GM19438 (cell line): Measurements from ENCODE around the gene LAMA5.
"Not testable (repeated sequence)": the region's sequence is repeated elsewhere in the genome, so short reads cannot be mapped to it uniquely, and the experiment has no call there.

Experiments
- ATAC-seq: cut with Tn5 transposase; IDR thresholded peaks from one replicate; pipeline ENCODE4 v1.9.1; 2021; ENCODE audit warnings: low read depth; ENCODE audit not compliant: unreplicated experiment

LAMA5 gene

DNA sequence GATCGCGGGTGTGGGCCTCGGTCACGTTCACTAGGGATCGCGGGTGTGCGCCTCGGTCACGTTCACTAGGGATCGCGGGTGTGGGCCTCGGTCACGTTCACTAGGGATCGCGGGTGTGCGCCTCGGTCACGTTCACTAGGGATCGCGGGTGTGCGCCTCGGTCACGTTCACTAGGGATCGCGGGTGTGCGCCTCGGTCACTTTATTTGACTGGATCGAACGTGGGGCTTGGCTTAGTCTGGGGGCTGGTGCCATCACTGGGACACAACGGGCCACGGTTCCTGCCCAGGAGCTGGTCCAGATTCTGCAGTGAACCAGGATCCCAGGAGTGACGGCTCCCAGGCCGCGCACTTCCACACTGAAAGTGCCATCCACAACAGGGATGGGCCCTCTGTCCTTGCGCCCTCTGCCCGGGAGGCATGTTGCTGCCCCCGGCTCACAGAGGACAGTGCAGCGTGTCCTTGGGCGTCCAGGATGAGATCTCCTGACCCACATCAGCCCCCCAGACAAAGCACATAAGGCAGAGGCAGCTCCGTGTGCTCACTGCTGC is 6.6 kb upstream of the LAMA5 start:
- not testable (repeated sequence) for ATAC-seq

DNA sequence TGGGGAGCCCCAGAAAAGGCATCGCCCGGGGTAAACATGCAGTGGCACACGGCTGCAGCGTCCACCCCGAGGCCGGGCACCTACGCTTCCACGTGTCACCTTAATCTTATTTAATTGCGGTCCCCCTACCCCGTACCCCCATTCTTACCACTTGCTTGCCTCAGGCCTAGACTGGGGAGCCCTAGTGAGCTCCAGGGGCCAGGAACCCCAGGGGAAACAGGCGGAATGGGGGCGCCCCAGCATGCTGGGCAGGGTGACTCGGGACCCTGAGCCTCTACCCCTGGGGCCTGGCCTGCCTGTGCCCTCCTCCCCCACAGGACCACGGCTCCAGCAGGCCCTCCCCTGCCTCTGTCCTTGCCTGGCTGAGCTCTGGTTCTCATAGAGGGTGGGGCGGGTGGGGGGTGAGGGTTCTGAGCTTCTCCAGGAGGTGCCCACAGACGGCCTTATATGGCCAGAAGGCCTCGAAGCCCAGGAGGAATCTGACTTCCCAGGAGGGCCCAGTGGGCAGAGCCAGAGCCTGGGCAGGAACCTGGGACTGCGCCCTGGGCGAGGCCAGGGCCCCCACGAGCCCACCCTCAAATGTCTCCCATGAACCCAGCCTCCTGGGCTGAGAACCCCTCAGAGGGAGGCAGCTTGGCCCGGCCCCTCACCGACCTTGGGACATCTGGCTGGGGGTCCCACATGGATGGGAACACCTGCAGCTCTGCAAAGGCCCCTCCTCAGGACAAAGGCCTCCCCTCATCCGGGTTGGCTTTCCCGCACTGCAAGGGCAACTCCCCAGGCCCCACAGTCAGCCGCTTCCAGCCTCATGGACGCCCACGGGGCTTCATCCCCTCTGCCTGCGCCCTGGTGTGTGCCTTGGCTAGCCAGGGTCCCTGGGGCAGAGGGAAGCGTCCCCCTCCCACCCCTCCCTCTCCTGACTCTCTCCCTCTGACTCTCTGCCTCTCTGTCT is 5.2 kb upstream of the LAMA5 start:
- no peak for ATAC-seq

DNA sequence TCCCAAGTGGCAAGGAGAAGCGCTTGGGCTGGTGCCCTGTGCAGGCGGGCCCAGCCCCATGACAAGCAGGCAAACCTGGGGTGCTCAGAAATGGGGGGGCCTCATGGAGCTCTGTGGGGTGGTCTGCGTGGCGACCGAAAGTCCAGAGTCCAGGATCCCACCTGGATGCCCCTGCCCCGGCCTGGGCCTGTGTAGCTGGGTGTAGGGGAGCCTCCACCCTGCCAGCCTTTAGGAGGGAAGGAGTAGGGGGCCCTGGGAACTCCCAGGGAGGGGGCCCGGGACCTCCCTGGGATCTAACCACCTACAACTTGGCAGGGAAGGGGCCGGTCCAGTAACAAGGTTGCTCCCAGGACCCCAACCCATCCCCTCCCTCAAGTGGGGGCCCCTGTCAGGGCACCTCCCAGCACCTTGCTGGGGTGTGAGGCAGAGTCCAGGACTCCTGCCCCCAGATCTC is 4.5 kb upstream of the LAMA5 start:
- ATAC-seq, result no peak

DNA sequence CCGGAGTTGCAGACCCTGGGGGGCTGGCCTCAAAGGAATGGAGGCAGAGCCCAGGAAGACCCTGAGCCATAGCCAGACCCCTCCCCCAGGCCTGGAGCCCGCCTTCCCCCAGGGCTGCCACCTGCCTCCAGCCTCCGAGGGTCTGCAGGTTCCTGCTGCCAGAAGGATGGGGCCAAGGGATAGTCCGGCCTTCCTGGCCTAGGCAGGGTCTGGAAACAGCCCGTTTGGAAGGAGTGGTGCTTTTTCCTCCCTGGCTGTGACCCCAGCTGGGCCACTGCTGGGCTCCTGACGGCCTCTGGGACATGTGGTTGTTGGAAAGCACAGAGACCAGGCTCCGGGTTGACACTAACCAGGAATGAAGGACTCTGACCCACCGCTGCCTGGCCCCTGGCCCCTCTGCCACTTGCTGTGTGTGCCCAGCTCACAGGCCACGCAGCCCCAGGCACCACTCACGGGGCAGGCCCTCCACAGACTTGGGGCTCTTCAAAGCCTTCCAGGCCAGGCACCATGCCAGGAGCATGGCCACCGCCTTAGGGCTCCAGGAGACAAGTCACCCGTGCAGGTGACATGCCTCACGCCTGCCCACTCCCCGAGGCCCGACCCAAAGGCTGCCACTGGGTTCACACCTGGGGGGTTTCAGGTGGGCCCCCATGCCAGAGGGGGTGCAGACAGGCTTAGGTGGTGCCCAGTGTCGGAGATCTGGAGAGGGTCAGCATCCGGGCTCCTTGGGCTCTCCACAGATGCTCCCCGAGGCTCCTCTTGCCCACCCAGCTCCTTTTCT is 3.9 kb upstream of the LAMA5 start:
- no peak for ATAC-seq

DNA sequence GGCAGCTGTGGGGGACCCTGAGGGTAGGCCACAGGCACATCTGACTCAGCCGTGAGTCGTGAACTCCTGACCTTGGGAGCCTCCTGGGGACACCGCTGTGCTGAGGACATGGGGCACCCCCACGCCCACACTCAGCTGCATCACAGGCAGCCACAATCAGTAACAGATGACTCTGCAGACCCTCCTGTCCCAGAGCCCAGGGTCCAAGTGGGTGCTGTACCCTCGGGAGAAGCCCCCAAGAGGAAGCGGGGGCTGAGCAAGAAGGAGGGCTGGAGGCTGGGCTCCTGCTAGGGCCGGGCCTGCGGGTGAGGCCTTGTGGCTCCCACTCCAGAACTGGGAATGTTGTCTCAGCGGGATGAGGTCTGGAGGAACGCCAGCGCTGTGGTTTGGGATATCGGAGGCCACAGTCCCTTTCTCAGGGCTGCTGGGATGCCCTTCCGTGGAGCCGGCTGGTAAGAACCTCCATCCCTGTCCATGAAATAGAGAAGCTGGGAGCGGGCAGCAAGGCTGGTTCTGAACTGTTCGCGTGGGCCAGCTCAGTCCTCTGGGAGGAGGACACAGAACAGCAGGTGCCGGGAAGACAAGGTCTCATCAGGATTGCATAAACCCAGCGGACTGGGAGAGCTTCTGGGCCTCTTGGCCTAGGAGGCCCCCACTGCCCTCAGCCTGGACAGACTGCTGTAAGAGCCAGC is 3.1 kb upstream of the LAMA5 start:
- no peak for ATAC-seq

DNA sequence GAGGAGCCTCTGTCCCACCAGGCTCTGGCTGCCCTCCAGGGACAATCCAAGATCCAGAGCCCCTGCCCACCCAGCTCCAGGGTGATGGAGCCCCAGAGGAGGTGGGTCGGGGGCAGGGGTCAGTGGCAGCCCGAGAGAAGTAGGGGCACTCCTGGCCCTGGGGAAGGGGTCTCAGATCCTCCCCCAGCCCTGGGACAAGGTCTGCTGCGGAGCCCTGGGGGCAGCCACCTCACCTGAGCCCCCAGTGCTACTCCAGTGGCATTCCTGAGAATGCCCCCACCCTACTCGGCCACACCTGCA is 2.7 kb upstream of the LAMA5 start:
- ATAC-seq, result no peak

DNA sequence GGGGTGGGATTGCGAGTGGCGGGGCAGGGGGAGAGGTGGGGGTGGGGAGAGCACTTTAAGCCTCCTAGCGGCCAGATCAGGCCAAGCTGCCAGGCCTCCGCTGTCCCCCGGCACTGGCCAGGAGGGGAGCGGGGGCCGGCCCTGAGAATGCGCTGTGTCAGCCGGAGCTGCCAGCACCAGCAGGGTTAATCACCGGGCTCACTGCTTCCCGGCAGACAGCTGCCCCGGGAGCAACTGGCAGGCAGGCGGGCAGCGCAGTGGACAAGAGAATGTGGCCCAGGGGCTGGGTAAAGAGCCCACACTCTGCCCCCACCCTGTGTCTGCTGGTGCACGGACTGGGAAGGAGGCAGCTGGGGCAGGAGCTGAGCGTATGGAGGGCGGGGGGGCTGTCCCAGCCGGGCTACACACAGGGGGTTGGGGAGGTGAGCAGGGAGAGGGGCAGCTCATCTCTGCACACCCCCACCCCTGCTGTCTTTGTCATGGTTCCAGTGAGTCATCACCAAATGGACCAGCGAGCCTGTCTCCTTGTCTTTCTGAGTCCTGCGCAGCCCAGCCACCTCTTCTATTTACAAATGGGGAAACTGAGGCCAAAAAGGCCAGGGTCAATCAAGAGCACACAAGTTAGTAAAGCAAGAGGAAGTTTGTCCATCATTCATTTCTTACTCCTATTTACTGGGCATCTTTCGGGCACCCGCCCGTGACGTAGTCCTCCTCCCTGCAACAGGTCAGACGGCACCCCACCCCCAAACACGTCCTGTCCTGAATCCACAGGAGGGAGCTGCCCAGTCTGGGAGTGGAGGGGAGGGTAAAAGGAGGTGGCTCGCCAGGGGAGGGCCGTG is 2.1 kb upstream of the LAMA5 start:
- ATAC-seq, result no peak

DNA sequence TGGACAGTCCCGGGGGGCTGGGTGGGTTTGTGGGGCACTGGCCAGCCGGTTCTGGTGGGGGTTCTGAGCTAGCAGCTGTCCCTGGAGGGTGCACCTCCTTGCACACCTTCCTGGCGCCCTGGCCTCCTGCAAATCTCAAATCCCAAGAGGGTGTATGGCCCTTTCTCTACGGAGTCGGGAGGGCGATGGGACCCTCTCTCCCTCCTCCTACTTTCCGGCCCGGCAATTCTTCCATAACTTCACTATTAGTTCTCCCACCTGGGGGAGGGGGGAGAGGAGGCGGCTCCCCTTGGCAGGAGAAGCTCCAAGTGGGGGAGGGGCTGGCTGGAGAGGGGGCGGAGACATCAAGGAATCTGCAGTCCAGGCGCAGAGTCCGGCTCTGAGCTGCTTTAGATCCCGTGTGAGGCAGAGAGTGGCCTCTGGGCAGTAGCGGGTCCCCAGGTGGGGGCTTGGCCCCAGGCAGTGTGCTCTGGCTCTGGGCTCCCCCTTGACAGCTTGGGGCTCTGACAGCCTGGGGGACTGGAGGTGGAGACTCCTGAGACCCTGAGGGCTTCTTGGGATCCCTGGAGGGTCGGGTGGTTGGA is 1.4 kb upstream of the LAMA5 start:
- no peak for ATAC-seq

DNA sequence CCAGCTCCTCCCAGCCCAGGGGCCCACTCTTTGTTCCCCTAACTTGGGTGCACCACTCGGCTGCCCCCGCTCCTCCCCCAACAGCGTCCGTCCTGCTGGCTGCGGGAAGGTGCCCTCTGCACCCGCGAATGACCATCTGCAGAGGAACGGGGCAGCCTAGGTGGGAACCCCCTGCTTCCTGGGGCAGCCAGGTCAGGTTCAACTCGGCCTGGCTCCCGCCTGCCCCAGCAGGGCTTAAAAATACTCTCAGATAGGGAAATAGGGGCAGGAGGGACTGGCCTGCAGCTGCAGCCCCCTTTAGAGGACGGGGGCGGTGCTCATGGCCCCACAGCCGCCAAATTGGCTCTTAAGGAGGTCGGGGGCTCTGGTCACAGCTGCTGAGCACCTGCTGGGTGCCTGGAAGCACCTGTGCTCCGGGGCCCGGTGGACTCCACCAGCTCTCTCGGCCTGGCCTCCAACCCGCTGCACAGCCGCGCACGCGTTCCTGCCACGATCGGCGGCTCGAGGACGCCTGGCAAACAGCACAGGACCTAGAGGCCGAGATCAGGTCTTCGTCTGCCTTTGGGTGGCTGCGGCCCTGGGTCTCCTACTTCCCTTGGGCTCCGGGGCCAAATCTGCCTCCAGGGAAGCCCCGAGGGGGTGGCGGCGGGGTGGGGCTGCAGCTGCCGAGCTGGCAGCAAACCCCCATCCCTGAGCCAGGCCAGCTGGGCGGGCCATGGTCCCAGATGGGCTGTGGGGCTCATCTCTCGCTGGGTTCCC is 700 bp upstream of the LAMA5 start:
- ATAC-seq, result no peak

DNA sequence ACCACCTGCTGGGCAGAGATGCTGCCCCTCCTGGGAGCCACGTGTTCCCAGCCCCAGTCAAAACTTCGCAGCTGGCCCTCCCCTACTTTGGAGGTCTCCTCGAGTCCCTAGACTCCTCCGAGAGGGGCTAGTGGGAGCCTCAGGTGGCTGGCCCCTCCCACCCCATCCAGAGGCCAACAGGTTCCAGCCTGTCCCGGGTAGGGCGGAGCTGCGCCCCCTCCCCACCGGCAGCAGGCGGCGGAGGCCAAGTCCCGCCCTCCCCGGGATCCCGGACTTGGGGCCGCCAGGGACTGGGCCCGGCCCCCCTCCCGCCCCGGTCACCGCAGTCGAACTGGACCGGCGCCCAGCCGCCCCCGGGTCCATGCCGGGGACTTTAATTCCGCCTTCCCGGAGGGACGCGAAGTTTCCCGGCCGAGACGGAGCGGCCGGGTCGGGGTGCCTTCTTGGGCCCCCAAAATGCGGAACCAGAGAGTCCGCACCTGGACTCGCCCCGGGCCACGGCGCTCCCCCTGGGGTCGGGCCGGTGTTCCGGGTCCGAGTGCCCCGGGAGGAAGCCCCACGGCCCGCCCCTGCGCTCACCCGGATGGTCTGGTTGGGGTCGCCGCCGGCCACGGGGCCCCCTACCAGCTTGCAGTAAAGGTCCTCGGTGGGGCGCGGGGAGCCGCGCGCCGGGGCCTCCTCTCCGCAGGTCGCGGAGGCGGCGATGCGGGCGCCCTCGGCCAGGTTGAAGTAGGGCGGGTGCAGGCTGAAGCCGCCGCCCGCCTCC is 559 bp downstream of the LAMA5 start:
- no peak for ATAC-seq

DNA sequence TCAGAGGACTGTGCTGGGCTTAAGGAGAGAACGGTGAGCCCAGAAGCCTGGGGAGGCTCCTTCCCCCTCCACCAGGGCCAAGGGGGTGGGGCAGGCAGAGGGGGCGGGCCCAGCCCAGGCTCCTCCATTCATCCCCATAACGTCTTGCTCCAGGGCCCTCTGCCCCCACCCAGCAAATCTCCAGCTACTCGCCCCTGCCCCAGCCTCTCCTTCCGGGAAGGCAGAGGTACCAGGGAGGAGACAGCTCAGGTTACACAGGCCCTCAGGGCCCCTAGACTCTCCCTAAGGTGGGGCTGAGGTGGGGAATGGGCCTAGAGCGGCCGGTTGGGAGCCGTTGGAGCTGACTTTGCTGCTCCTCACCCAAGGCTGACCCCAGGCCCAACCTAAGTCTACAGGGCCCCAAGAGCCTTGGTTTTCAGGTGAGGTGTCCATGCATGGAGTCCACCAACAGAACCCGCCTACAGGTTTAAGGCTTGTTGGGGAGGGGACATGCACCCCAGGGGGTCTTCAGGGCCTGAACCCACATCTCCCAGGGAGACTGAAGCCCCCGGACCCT is 1.2 kb downstream of the LAMA5 start:
- ATAC-seq, result no peak

DNA sequence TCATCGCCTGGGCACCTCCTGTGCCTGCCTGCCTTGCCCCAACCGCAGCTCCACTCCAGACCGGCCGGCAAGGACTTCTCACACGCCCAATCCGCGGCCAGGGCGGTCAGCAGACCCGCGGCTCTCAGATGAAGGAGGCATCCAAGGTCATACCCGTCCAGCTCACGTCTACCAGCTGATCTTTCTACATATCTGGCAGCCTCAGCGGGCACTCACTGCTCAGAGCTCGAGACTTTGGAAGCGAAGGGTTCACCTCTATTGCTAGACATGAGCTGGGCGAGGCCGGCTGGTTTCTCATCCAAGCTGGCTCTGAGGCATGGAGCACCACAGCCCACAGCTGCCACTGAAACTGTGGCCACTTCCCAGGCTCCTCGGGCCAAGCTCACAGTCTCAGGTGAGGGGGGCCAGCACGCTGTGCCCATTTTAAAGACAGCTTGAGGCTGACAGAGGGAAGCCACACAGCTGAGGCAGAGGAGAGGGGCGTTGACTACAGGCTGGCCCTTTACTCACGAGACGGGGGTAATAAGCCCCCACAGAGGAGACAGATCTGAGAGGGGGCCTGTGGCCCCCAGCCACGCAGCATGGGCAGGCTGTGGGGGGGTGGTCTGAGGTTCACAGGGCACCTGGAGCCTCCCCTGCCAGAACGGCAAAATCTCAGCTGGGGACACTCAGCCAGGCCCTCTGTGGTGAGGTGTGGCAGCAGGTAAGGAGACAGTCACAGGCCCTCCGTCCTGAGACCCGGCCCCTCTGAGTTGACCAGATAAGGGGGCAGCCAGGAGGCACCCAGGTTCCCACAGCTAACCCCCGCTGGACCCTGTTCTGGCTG is 2.0 kb downstream of the LAMA5 start:
- no peak for ATAC-seq

DNA sequence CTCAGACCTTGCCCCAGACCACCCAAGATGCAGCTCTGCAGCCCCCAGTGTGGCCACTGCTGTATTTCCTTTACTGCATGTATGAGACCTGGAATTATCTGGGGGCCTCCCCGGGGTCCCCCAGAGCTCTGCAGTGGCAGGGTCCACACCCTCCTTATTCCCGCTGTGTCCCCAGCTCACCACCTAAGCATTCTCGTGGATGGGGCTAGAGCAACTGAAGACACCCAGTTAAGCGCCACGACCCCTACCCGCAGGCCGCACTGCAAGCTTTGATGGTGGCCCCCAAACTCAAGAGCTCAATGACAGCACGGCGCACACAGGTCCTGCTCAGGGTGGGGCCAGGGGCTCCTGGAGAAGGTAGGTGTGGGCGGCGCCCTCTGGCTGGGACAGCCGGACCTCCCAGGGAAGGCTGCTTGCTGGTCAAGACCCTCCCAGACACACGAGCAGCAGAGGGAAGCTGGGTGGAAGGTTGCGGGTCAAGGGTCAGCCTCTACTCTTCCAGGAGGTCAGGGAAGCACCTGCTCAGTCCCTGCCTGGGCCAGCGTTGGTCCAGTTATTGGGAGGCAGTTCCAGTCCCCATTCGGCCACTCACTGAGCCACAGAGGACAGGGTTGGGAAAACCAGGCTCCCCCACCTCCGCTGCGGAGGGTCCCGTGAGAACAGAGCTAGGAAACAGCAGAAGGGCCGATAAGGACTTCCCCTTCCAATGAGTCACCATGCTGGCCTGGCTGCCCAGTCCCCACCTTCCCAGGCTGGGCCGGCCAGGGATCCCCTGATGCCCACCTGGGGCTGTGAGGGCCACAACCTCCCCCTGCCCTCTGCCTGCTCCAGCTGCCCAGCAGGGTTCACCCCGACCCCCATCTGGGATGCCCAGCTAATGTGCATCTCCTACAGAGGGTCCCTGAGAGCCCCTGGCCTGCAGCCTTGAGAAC is 2.9 kb downstream of the LAMA5 start:
- no peak for ATAC-seq

DNA sequence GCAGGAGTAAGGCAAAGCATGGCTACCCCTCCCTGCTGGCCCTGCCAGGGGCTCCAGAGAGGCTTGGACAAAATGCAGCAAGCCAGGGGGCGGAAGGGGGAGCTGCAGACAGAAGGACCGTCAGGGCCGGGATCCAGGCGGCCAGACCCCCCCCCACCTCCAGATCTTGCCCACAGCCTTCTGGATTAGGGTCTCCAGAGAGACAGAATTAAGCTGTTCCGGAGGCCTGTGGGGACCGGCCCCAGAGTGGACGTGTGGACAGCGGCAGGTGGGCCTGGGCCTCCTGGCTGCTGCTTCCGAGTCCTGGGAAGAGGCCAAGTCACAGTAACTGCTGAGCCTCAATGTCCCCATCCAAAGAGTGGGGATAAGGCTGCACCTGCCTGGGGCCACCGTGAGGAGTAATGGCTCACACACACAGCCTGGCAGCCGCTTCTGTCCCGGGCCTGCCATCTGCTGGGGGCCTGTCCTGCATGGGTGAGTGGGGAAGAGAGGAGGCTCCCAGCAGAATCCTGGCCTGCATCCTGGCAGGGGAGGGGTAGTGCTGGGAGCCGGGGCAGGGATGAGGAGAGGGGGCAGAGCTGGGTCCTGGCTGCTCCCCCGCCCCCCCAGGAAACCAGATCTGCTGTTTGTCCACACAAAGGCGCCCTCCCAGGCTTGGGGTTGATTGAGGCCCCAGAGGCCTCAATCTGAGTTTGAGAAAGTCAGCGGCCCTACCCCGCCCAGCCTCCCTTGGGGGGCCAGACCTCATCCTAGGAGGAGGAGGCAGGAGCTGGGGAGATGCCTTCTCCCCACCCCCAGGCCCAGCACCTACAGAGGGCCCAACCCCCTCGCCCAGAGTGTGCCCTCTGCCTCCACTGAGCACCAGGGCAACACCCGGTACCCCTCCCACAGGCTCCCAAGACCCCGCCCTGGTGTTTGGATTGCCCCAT is 3.9 kb downstream of the LAMA5 start:
- ATAC-seq, result no peak

DNA sequence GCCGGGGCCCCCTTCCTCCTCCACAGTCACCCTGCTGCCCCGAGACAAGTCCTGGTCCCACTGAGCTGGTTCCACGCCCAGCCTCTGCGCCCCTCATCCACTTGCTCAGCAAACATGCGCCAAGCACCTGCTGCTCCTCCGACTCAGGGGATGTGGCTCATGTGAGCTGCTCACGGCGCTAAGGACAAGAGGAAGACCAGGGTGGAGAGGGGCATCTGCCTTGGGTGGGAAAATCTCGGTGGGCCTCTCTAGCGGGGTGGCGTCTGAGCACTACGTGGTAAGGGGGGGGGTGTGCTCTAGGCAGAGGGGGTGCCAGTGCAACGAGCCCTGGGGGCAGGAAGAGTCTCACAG is 4.5 kb downstream of the LAMA5 start:
- ATAC-seq, result no peak
